Inflammatory macrophage treated with lipopolysaccharide for 1 hour (primary cell): ENCODE results near the gene IKBIP.
"Not testable (repeated sequence)": the region's sequence is repeated elsewhere in the genome, so short reads cannot be mapped to it uniquely, and the experiment has no call there.

ENCODE experiments used
- DNase-seq, 2 donors: peaks; one replicate each; pipeline ENCODE4 v3.0.0-alpha.2; 2020 to 2022

Gene IKBIP

DNA sequence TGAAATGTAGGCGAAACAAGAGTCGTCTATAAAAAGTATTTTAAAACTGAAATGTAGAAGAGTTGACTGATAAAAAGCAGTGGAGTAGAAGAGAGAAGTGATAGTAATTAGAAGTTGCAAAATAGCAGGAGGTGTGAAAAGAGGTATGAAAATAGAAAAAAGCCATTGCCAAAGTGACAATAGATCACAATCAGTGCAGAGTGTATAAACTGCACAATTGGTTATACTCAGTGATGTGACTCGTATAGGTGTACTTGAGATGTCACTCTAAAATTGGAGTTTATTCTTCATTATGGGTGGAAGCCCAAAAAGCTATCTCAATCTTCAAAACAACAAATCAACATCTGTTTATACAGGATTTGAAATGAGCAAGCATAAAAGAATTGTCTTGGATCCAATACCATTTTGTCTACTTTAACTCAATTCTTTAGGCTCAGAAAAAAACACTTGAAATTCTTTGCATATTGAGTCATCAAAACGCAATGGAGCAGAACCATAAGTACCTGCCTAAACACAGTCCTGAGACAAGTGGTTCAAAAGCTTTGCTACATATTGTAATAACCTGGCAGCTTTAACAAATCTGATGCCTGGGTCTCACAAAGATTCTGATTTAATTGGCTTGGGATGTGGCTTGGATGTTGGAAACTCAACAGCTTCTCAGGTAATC, 8.8 kb downstream of the IKBIP start:
- DNase-seq = no peak

DNA sequence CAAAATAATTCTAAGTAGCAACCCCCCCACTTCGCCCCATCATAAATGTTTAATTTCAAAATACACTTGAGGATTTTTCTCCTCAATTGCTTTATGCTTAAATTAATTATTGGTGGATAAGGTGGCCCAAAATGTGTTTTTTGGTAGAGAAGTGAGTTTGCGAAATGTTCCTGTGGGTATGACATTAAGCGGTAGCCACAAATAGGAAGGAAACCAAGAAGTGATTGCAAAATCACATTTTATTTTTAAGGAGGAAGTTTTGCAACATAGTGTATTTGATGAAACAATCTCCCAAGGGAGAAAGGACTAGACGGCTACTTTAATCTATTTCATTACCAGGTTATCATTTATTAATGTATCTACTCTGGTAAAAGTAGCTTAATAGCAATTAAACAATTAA, 25.6 kb downstream of the IKBIP start:
- DNase-seq = peak; percentile 89 to 93

DNA sequence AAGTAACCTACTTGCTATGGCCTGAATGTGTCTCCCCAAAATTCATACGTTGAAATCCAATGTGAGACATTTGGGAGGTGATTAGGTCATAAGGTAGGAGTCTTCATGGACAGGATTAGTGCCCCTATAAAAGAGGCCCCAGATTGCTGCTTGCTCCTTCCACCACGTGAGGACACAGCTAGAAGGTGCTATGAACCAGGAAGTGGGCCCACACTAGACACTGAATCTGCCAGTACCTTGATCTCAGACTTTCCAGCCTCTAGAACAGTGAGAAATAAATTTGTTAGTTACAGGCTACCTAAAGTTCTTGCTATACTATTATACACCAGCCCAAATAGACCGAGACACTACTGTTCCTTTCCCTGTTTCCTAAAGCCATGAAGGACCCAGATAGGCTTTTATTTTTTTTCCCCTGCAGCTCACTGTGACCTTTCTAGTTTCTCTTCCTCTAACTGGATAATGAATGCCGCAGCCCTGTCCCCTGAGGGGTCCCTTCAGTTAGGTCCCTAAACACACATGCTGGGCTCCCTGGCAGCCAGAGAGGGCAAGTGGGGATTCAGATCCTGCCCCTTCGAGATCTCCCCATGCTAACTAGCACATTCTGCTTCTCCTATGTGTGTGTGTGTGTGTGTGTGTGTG, 31.8 kb downstream of the IKBIP start:
- peak in 1 of 2 donors; percentile 26 for DNase-seq

DNA sequence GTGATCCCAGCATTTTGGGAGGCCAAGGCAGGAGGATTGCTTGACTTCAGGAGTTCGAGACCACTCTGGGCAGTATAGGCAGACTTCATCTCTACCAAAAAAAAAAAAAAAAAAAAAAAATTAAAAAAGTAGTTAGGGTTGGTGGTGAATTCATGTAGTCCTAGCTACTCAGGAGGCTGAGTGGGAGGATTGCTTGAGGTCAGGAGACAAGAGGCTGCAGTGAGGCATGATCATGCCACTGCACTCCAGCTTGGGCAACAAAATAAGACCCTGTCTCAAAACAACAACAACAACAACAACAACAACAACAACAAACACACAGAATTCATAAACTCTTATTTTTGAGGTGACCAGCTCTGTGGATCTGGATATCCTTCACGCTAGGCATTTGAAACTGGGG, 34.0 kb downstream of the IKBIP start:
- peak in 1 of 2 donors; percentile 62 for DNase-seq

DNA sequence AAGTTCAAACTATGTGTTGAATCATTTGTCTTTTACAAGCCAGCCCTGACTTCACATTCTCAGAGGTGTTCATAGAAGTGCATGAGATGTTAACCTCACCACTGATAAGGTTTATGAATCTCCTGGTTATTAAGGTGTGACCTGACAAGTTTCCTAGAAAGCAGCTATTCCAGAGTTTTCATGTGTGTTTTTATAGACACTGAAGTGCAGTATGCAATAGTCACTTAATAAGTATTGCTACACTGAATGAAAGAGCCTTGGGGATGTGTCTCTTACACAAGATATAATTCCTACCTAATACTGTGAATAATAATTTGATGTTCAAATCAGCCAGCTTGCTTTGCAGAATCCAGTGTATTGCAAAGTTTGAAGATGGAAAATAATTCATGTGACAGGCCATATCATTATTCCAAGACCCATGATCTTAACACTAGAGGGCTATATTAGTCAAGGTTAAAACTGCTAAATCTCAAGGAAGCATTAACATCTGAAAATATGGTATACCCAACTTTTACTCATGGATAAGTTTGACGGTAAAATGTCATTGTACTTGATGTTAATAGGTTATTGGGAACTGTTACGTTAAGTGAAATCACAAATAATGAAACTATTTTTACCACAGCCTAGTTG, 38.1 kb downstream of the IKBIP start:
- DNase-seq = peak in 1 of 2 donors; percentile 34

DNA sequence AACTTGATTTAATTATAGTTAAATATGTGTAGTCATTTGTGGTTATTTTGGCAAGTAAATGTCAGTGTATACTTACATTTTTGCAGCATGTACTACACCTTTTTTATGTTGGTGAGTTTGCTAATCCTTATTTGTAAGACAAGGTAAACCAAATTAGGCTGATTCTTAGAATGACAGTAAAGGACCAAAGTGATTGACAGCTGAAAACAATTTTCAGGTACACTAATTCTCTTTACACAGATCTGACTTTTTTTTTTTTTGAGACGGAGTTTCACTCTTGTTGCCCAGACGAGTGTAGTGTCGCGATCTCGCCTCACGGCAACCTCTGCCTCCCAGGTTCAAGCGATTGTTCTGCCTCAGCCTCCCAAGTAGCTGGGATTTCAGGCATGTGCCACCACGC, 42.7 kb downstream of the IKBIP start:
- no peak for DNase-seq

DNA sequence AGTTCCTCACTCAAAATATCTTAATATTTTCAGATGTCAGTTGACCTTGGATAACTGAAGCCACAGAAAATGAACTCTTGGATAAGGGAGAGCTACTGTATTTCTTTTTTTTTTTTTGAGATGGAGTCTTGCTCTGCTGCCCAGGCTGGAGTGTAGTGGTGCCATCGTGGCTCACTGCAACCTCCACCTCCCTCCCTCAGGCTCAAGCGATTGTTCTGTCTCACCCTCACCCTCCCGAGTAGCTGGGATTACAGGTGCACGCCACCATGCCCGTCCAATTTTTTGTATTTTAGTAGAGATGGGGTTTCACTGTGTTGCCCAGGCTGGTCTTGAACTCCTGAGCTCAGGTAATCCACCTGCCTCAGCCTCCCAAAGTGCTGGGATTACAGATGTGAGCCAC, 47.3 kb downstream of the IKBIP start:
- not testable (repeated sequence) for DNase-seq

DNA sequence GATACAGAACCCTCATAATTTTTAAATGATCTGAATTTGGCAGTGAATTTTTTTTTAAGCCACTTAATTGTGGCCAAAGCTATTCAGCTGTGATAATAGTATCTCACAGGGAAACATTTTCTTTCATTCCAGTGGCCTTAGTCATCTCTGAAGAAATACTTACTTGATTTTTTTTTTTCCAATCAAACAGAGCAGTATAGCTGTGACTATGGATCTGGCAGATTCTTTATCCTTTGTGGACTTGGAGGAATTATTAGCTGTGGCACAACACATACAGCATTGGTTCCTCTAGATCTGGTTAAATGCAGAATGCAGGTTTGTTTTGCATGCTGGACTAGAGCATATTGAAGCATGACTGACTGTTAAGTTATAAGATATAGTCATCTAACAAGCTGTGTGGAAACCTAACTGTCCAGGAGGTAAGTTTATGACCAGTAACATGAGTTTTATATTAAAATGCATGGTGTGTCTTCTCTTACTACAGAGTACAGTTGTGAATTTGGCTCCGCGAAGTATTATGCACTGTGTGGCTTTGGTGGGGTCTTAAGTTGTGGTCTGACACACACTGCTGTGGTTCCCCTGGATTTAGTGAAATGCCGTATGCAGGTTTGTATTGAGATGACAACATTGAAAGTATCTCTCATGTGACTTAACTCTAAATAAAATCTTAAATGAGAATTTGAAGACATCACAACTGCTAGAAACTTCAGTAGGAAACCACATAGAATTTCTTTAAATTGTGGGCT, 49.2 kb downstream of the IKBIP start:
- no peak for DNase-seq

DNA sequence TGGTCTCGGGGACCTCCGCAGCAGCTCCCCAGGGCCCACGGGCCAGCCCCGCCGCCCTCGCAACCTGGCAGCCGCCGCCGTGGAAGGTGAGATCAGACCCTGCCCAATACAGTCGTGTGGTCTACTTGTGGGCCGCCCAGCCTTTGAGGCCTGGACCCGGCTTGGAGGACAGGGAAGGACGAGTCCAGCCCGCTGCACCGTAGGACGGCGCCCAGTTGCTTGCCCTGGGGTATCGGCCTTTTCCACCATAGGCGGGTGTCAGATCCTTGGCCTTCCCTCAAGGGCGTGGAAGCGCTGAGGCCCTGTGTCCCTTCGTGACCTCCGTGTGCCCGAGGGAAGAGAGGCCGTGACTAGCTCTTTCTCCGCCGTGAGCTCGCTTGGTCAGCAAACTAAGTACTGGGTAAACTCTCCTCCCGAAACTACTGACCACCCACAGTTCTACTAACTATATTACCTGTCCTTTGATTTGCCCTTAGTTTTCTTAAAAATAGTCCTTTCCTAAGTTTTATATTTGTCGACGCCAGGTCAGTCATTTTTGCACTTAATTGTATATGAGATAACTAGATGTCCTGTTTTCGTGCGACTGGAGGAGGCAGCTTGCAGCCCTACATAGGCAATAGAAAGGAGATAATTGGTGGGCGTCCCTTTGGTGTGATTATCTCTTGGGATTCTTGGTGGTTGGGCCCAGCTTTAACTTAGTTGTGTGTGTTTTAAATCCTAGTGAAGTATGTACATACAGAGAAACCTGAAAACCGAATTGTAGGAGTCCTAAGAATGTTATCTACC, 50.3 kb downstream of the IKBIP start:
- peak in 1 of 2 donors; percentile 41 for DNase-seq

DNA sequence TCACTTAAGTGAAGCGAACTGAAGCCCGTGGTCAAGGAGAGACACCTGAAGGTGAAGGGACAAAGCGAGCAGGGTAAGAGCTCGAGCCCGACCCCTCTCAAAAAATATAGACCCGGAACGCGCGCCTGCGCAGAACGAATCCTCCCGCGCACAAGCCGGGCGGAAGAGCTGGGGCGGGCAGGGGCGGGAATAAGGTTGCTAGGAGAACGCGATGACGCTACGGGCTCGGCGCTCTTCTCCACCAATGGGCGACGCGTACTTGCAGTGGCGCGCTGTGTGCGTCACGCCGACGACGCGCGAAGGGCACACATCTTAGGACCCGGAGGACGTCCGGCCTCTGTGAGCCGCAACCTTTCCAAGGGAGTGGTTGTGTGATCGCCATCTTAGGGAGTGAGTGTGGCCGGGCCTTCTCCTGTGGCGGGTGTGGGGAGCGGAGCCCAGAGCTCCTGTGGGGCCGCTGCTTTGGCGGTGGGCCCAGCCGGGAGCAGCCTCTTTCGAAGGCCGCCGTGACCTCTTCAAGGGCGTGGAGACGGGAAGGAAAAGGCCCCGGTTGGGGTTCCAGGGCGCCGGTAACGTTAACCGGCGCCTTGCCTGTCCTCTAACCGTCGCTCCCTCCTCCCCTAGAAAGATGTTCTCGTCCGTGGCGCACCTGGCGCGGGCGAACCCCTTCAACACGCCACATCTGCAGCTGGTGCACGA, 51.1 kb downstream of the IKBIP start, which contains the start of gene SLC25A3:
SLC25A3 (plus strand) TSS at position 336 of the 699 bp plus-strand sequence; CDS start at position 629, 293 bp downstream.
- peak; percentile 98 to 99 for DNase-seq

DNA sequence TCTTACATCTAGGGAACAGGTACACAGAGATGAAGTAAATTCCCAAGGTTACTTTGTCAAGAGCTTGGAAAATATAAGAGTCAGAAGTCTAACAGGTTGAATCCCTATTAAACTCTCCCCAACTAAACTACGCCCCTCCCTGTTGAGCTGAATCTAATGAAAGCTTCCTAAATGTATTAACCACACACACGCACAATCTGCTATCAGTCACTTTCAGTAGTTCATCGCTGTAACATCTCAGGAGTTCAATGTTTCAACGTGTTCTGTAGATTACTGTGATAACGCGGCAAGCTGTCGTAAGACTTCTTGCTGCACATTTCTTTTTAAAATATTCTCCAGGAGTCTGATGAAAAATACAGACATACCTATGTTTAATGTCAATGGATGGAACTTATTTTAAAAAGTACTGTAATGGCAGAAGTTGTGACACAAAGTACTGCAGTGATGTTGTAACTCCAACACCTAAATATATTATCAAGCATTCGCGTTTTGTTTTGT, 51.7 kb downstream of the IKBIP start:
- DNase-seq = no peak

DNA sequence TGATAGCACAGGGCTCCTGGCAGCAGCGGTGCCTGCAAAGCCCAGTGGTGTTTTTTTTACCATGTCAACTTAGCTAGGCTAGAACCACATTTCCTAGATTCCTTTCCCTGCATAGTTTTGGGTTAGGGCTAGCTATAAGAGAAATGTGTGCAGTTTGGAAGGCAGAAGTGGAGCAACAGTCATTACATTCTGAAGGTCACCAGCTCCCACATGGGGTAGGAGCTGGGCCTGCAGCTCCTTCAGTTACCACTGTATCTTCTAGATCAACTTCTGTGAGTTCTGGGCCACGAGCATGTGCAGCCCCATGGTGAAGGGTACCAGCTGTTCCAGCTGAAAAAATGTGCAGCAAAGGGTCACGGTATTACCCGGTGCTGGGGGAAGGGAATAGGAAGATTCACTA, 53.4 kb downstream of the IKBIP start:
- no peak for DNase-seq

DNA sequence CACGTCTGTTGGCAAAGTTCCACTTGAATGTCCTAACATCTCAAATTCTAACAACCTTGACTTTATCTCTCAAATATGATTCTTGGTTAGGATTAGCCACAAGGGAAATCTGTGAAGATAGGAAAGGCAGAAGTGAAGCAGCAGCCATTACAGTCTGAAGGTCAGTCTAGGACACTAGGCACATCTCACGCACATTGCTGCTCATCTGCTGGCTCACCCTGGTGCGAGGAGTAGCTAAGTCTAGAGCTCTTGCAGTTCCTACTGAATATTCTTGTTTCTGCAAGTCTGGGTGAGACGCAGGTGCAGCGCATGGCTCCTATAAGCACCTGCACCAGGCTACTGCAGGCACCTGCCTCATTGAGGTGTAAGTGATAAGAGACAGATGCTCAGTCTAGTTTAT, 57.5 kb downstream of the IKBIP start:
- DNase-seq = no peak

DNA sequence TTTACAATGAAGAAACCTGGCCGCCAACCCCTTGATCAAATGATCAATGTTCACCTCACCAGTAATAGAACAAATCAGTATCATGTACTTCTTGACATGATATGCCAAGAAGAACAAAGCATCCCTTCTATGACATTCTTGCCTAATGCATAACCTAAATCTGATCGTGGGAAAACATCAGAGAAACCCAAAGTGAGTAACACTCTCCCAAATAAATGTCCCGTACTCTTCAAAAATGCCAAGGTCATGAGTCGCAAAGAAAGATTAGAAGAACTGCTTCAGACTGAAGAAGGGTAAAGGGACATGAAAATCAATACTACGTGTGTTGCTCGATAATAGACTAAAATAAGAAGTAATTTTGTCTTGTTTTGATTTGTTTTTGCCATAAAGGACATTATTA, 62.5 kb downstream of the IKBIP start:
- no peak for DNase-seq

DNA sequence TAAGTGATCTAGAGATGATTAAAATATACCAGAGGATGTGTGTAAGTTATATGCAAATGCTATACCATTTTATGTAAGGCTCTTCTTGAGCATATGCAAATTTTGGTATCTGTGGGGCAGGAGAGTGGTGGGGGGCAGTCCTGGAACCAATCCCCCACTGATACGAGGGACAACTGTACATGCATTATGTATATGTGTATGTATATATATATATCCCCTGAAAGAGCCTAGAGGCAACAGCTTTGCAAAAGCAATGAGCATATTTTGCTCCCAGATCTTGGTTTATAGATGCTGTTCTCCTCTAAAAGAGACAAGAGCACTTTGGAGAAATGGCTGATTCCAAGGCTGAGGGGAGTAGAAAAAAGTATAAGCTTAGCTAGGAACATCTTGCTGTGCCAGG, 63.5 kb downstream of the IKBIP start:
- DNase-seq = no peak

DNA sequence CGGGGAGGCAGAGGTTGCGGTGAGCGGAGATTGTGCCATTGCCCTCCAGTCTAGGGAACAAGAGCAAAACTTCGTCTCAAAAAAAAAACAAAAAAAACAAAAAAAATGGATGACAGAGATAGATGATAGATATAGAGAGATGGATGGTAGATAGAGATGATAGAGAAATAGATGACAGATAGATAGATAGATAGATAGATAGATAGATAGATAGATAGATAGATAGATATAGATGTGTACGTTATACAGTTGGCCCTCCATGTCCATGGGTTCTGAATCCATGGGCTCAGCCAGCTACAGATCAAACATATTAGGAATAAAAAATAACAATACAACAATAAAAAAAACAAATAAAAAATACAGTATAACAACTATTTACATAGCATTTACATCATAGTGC, 63.9 kb downstream of the IKBIP start:
- no peak for DNase-seq

DNA sequence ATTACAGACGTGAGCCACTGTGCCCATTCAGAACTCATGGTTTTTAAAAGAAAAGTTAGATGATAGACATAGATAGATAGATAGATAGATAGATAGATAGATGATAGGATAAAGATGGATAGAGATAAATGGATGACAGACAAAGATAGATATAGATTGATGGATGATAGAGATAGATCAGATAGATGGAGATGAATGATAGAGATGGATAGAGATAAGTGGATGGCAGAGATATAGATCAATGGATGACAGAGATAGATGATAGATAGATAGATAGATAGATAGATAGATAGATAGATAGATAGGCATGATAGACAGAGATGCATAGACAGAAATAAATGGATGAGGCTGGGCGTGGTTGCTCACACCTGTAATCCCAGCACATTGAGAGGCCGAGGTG, 64.8 kb downstream of the IKBIP start:
- no peak for DNase-seq

DNA sequence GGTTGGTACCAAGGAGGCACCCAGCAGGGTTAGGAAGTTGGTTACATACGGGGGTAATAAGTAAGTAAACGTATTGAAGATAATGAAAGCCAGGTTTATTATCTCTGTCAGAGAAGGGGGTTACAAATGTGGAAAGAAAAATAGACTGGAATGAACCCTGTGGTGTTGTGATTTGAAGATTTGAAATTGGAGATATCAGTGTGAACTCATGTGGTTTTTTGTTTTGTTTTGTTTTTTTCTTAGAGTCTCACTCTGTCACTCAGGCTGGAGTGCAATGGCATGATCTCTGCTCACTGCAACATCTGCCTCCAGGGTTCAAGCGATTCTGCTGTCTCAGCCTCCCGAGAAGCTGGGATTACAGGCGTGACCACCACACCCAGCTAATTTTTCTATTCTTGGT, 65.2 kb downstream of the IKBIP start:
- DNase-seq = no peak

DNA sequence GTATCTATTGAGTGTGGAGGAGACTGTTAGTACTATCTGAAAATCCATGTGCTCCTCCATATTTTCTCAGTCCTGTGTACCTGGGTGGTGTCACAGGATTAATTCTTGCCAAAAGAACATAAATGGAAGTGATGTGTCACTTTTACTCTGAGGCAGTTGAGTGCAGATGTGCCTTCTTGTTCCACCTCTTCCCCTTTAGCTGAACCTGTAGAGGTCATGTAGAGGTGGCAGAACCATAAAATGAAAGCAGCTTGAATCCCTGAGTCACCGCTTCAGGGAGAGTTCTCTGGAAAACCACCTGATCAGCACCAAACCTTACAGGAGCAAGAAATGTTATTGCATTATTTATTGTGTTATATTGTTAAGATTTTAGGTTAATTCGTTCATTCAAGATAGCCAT, 65.8 kb downstream of the IKBIP start:
- no peak for DNase-seq

DNA sequence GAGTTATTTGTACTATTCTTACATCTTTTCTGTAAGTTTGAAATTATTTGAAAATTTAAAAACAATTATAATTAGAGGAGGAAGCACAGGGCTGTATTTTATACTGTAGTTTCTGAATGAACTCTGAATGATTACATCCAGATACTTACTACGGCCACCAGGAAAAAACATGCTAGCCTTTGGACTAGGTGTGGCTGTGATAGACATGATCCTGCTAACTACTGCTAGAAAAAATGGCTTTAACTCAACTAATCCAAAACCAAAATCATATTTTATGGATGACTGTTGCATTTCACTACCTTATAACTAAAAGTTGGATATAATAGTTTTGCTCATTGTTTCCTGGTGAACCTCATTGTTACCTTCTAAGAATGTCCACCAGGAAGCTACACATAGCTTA, 66.2 kb downstream of the IKBIP start:
- DNase-seq = no peak

DNA sequence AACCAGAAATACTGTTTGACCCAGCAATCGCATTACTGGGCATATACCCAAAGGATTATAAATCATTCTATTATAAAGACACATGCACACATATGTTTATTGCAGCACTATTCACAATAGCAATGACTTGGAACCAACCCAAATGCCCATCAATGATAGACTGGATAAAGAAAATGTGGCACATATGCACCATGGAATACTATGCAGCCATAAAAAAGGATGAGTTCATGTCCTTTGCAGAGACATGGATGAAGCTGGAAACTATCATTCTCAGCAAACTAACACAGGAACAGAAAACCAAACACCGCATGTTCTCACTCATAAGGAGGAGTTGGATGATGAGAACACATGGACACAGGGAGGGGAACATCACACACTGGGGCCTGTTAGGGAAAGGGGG, 67.8 kb downstream of the IKBIP start:
- not testable (repeated sequence) for DNase-seq

DNA sequence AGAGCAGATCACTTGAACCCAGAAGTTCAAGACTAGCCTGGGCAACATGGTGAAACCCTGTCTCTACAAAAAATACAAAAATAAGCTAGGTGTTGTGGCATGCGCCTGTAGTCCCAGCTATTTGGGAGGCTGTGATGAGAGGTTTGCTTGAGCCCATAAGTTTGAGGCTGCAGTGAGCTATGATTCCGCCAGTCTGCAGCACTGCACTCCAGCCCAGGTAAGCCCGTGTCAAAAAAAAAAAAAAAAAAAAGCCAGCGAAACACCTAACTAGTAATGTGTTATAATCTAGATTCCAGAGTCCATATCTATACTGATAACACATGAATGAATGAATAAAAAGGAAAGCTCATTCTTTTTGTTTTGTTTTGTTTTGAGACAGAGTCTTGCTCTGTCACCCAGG, 69.6 kb downstream of the IKBIP start:
- DNase-seq = no peak
